Hematopoietic multipotent progenitor cell treated with erythropoietin and hydrocortisone succinate and interleukin-3 and kit ligand, for 17 days (in vitro differentiated cells): ENCODE measurements around the gene DDC.
"Not testable (repeated sequence)": the region's sequence is repeated elsewhere in the genome, so short reads cannot be mapped to it uniquely, and the experiment has no call there.

Source experiments
- DNase-seq: peaks from one replicate; pipeline ENCODE4 v3.0.0-alpha.2; 2015; ENCODE audit warnings: low spot score

DDC gene

DNA sequence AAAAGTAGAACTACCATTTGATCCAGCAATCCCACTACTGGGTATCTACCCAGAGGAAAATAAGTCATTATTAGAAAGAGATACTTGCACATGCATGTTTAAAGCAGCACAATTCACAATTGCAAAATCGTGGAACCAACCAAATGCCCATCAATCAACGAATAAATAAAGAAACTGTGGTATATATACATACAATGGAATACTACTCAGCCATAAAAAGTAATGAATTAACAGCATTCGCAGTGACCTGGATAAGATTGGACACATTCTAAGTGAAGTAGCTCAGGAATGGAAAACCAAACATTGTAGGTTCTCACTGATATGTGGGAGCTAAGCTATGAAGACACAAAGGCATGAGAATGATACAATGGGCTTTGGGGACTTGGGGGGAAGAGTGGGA, 45.9 kb downstream of the DDC start:
- DNase-seq, result not testable (repeated sequence)

DNA sequence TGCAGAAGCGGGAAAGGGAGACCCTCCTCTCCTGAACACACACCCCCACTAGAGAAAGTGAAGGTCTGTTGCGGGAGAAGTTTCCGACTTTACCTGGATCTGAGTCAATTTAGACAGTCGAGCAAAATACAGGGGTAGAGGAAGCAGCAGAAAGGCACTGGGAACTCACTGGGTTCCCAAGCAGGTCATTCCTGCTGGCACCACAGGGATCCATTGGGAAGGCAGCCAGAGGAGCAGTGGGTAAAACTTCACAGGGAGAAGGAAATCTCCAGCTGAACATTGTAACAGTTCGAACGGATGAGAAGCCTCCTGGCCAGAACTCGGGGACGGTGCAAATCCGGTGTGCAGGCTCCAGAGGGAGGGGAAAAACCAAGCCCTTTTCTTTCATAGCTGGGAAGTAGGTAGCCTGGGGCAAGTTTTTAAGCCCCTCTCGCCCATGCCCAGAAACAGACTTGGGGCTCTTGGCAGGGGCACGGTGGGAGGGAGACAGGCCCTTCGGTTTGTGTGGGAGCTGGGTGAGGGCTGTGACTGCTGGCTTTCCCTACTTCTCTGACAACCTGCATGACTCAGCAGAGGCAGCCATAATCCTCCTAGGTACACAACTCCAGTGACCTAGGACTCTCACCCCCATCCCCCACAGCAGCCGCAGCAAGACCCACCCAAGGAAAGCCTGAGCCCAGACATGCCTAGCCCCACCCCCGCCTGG, 51.9 kb downstream of the DDC start:
- no peak for DNase-seq

DNA sequence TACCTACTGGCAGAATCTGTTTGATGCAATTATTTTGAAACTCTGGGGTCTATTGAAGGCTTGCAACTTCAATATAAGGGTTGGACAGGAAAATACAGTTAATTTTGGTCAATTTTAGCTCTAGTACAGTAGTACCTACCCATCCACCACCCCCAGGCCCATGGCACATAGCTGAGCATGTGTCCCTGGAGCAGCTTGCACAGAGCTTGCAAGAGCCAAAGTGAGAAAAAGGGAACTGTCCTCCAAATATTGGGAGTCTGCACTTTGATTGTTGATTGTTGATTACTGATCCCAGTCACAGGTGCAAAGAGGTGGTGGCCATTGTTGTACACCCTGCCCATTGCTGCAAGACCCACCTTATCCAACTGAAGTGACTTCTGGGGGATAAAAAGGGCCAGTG, 52.8 kb downstream of the DDC start:
- no peak for DNase-seq

DNA sequence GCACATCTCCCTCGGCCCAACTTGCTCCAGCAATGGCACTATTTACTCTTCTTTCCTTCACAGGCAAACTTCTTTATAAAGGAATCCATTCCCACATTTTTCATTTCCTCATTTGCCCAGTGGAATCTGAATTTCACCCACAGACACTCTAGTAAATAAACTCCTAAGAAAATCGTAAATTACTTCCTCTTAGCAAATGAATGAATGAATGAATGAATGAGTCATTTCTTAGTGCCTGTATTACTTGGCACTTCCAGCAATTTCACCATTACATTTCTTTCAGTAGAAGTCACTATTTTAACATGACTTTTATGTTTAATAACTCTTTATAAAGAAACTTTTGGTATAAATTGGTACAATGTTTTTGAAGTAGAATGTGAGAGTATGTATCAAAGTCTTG, 55.7 kb downstream of the DDC start:
- no peak for DNase-seq

DNA sequence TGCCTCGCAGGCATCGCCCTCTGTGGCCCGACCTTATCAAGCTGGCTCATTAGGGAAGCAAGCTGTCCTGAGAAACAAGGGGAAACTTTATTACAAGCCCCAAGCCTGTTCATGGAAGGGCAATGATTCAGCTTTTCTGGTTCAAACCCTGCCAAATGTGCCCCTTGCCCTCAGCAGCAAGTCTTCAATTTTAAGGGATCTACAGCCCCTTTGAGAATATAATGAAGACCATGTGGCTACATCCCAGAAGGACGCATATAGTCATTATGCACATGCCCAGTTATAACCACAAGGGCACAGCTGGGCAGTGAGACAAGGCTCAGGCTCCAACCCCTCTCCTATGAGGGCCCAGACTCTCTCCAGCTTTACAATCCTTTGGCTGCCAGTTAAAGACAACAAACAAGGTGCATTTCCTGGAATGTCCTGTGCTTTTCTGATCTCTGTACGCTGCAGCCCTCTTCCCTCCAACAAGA, 56.7 kb downstream of the DDC start:
- DNase-seq, result no peak

DNA sequence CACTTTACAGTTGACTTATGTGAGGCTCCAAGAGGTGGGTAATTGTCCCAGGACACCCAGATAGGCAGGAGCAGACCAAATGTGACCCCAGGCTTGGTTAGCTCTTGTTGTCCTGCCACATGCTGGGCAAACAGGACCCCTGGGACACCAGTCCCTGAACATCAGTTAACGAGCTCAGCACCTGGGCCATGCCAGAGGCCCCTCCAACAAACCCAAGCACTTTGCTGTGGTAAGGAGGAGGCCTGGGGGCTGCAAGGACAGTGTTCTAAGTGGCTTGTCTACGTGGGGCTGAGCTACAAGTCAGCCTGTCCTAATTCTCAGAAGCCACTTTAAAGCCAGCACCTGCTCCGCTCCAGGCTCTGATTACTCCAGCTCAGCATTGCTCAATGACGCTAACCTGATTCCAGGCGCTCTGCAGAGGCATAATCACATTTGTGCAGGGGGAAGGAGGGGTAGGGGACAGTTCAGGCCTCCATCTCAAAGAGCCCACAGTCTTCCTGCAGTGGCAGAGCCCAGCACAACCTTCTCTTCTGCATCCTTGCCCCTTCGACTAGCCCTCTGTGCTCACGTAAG, 57.2 kb downstream of the DDC start:
- no peak for DNase-seq

DNA sequence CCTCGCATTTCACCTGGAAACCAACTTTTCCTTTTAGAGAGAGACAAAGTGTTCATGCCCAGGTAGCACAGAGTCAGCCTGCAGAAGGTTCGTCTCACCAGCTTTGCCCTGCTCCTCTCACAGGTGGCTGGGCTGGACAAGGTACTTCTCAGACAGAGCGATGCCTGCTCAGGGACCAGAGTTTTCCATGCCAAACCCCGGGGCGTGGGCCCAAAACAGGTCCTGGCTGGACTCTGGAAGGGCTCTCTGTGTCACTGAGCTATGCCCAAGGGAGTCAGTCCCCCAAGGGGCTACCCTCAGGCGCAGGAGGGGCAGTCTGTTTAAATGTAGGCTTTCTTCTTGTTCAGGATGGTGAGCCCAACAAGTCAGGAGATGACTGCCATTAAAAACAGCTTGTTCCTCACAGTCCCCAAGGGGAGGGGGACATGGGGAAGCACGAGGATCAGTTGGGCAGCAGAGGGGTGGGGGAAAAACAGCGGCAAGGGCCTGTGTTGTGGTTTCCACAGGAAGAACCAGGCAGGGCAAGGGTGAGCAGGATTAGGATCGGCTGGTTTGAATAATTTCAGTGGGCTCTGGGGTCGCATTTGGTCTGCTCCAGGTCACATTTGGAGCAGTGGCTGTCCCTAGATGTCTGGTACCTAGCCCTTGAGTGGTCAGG, 59.5 kb downstream of the DDC start:
- DNase-seq, result no peak

DNA sequence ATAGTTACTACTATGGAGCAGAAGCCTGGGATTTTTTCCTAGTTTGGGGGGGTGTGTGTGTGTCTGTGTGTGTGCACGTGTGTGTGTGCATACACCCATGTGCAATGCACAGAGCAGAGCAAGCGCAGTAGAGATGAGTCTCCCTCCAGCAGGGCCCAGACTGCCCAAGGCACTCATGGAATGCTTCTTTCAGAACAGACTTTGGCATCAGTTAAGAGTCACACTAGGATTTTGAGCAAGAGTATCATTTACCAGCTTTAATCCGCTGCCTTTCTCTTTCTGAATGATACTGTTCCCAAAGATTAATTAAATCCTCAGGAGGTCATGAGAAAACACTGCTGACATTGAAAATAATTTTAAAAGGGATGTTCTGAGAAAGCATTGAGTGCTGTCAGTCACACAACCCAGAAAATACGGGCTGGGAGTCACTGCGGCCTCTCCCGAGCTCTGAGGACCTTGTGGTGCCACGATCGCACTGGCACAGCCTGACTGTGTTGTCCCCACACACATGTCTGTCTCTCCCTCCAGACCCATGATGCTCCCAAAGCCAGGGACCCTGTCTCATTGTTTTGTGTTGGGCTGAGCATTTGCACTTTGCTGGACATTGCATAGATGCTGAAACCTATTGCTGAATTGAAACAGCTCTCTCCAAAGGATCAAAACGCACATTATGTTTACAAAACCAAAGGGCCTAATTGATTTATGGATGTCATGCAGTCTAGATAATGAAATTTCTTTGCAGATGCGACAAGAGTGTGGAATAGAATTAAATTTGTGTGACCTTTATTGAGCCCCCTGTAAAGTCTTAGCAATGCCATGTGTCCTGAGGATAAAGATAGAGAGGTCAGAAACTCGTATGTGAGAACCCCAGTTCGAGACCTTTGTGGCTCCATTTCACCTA, 60.3 kb downstream of the DDC start:
- DNase-seq, result no peak

DNA sequence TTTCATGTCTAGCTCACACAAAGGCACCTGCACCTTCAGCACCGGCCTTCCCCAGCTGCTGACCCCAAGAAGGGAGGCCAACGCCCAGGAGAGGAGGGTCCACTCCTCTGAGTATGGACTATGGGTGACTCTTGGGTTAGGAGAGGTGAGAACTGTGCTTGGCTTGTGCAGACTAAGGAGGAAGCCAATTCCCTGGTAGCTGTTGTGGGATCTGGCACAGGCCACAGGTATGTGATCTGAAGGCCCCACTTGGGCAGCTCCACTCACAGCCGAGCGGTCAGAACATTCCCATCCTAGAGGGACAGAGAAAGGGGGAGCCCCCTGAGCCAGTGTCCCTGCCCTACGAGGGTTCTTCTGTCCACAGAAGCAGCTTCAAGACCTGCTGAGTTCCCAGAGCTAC, 62.3 kb downstream of the DDC start:
- DNase-seq, result no peak

DNA sequence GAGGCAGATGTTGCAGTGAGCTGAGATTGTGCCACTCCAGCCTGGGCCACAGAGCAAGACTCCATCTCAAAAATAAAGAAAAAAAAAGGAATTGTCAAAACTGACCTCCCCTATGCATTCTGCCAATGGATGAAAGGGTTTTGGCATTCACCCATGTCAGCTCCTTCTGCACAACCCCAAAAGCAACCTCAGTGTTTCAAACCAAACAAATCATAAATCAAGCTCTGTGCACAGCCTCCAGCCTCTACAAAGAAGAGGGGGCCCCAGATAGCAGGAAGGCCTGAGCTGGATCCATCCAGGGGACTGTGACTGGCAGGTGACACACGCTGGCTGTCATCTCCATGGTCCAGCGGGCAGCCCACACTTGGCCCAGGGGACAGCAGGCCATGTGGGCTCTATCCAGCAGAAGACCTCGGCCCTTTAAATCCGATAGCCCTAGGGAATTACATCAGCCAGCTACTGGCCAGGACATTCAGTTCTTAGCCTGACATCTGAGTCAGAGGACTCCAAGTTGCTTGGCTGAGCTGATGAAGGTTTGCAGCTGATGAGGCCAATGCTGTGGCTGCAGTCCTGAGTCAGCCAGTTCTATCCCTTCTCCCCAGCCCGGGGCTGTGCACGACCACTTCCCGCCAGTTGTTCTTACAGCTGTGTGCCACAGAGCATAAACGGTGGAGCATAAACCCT, 63.1 kb downstream of the DDC start:
- DNase-seq, result no peak

DNA sequence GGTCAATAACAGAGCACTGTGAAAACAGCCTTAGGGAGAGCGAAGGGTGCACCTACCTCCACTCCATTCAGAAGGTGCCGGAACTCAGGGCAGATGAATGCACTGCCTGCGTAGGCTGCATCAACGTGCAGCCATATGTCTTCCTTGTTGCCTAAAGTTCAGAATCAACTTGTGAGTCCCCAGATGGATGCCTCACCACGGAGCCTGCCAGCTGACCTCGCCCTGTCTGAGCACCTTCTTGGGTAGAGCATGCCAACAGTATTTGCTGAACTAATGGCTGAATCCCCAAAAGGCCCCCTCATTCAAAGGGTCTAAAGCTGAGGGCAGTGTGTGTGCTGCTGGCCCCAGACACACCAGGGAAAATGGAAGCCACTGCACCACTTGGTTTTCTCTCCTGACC, 66.1 kb downstream of the DDC start:
- no peak for DNase-seq

DNA sequence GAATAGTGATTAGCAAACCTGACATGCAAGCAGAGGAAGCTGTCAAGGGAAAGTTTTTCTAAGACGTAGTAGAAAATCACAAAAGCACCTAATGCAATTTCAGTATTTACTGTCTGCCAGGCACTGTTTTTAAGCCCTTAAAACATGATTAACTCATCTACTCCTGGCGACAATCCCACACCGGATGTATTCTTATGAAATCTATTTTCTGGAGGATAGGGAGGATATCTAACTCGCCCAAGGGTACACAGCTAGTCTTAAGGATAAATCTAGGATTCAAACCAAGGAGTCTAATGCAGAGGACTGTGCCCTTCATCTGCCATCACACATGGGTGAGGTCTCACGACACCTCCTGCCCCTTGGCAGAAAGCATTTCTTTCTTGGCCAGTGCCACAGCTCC, 67.2 kb downstream of the DDC start:
- no peak for DNase-seq

DNA sequence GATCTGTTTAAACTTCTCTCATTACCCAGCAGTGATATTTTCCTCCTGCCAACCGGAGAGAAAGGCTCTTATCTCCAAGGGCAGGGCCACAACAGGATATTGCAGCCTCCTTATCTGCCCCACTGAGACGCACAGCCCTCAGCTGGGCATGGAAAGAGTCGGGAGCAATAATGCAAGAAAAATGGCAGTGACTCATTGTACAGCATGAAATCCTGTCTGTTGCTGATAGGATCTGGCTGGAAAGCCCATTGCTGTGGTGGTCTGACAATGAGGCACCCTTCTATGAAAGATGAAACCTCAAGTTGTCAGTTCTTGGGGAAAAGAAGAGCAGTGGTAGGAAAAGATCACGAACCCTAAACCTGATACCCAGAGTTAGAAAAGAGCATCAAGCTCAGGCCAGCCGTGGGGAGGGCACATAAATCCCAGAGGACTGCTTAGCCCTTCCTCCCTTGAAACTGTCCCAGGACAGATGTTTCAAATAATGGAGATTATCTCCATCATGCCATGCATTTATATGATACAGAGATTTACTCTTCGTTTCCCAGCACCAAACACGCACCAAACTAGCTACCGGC, 68.0 kb downstream of the DDC start:
- peak; percentile 13 for DNase-seq

DNA sequence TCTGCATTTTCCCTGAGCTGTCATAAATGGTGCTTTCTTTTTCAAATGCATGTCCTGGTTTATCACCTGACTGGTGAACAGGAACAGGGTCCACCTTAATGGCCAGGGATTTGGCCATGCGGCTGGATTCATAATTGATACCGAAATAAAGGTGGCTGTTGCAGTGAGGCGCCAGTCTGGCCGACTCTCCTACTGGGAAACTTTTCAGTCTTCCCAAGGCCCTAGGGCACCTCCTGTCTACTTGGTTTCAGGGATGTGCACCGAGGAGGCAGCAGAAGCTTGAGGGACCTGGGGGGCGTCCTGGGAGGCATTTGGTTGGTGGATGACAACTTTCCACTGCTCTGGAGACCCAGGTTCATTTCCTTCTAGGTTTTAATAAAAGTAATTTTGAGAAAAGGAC, 68.6 kb downstream of the DDC start:
- DNase-seq, result no peak

DNA sequence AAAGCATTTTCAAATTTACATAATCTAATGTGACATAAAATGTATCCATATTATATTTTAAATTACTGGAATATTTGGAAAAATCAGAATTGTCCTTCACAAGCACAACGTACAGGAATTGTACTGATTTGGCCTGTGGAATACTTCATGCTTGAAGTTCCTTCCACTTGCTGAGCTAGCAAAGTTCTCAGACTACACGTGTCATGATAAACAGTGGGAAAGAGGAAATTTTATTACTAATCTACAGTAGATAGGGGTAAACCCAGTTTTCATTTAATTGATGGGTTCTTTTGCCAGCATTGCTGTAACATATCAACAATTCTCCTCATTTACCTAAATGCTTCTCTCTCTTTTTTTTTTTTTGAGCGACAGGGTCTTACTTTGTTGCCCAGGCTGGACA, 69.5 kb downstream of the DDC start:
- DNase-seq, result no peak

DNA sequence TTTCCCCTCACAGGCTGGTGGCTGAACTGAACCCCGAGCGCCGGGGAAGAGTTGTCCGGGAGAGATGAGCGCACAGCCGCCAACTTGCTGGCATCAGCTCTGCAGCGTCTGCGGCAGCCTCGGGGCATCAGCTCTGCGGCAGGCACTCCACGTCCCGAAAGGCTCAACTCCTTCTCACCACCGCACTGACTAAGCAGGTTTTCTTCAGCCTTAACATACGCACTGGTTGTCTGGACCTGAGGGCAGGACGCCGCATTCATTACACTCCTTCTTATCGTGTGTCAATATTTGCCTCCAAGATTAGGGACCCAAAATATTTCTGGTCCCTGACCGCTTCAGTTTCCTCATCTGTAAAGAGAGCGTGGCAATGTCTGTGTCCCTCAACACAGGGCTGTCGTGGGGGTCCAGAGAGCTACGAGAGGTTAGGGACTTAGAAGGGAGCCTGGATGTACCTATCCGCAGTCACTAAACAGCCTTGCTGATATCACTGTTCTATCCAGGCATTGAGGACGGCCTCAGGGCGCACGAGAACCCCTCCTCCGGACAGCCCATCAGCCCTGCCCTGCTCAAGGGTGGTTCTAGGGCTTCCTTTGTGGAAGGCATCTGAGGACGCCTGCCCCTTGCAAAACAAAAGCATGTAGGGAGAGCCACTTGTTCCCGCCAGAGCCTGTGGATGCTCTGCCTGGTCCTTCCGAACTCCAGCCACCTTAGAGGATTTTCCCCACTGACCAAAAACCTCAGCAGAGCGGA, 72.3 kb downstream of the DDC start:
- no peak for DNase-seq

DNA sequence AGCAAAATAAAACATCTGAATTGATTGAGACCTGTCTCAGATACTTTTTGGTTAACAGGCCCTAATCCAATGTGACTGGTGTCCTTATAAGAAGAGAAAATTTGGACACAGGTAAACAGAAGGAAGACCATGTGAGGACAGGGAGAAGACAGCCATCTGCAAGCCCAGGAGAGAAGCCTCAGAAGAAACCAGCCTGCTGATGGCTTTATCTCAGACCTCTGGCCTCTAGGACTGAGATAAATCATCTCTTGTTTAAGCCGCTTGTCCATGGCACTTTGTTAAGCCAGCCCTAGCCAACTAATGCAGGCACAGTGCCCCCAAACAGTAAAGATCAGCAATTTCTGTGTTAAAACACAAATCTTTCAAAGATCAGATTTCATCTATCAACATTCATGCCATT, 73.3 kb downstream of the DDC start:
- DNase-seq, result no peak

DNA sequence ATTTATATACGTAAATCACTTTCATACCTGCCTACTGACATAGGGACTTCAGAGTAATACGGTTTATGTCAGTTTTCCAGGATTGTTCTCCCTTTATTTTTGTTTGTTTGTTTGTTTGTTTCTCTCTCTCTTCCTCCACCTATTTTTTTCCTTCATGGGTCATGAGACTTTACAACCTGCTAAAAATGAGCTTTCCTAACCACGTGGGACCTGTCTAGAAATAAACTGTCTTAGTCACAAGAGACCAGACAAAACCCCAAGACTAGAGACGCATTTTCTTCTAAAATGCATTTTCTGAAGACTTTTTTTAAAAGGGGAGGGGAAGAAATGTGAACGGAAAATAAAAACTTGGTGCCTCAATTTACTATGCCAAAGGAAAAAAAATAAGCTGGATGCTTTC, 74.0 kb downstream of the DDC start:
- no peak for DNase-seq

DNA sequence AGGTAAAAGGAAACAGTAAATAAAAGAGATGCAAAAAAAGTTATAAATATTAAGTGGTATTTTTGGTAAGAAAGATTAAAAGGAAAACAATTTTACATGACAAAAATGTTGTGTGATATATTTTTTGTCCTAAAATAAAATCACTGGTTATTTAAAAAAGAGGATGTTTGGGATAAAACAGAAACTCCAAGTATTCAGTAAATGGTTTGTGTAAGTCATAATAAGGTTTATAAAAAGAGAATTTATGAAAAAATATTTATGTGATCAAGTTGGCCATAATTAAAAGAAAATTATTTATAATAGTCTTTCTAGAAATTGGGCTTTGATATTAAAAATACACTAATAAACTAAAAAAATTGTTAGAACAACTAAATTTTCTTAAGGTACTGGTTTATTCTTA, 76.8 kb downstream of the DDC start:
- no peak for DNase-seq

DNA sequence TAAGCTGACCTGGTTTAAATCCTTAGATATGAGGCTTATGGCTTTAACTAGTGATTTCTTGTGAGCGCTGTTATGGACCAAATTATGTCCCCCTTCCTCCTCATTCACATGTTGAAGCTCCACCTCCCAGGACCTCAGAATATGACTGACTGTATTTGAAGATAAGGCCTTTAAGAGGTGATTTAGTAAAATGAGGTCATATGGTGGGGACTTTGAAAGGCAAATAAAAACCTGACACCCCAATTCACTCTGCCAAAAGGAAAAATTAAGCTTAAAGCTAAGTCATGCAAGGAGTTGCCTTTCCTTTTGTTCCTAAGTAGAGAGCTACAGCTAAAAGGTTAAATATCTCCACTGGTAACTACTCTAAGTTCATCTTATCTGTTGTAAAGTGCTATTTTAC, 78.7 kb downstream of the DDC start:
- DNase-seq, result no peak

DNA sequence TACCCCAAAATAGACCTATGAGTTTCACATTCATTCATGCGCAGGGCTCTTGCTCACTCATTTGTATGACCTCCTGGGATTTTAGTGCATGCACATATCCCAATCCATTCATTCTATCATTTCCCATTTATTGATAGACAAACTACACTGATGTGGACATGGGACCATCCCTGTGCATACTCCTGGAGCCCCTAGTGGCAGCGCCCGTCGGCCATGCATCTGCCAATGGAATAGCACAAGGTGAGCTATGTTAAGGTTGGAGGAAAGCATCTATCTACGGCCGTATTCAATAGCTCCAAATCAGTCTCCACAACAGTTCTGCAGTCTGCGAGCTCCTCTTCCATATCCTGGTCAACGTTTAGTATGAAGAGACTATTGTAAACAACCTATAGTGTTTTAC, 83.3 kb downstream of the DDC start:
- DNase-seq, result no peak
